Measurements from ENCODE around the gene RALGPS2.
A peak's percentile ranks its signal among the peaks of the same experiment; 100 is the strongest.

The RALGPS2 gene

GRCh38 chr1:178724728-178725465 lies at the start of gene RALGPS2:
TSS of gene RALGPS2 (plus strand) at chr1:178725244. CDS start at chr1:178776765, 51,521 bp downstream.
- DNase-seq = peak; percentile 38

- DNase-seq = no peak
Measured at GRCh38 chr1:178679237-178679636, 45.8 kb upstream of the RALGPS2 start.

- DNase-seq = no peak
Measured at GRCh38 chr1:178682429-178682828, 42.6 kb upstream of the RALGPS2 start.

- DNase-seq = no peak
Measured at GRCh38 chr1:178682886-178683285, 42.2 kb upstream of the RALGPS2 start.

- no peak for DNase-seq
Measured at GRCh38 chr1:178683291-178683690, 41.8 kb upstream of the RALGPS2 start.

GRCh38 chr1:178684111-178684510 lies 40.9 kb upstream of the RALGPS2 start:
- DNase-seq = no peak

GRCh38 chr1:178684542-178685000 lies 40.5 kb upstream of the RALGPS2 start:
- DNase-seq = no peak

- DNase-seq = no peak
Measured at GRCh38 chr1:178686407-178686806, 38.6 kb upstream of the RALGPS2 start.

- DNase-seq = no peak
Measured at GRCh38 chr1:178688244-178688643, 36.8 kb upstream of the RALGPS2 start.

- no peak for DNase-seq
Measured at GRCh38 chr1:178689769-178690168, 35.3 kb upstream of the RALGPS2 start.

GRCh38 chr1:178690496-178690895 lies 34.5 kb upstream of the RALGPS2 start:
- DNase-seq = no peak

GRCh38 chr1:178692564-178693327 lies 32.3 kb upstream of the RALGPS2 start:
- no peak for DNase-seq

GRCh38 chr1:178693366-178693765 lies 31.7 kb upstream of the RALGPS2 start:
- no peak for DNase-seq

GRCh38 chr1:178694923-178695525 lies 30.0 kb upstream of the RALGPS2 start:
- no peak for DNase-seq

GRCh38 chr1:178702146-178702545 lies 22.9 kb upstream of the RALGPS2 start:
- no peak for DNase-seq

- DNase-seq = no peak
Measured at GRCh38 chr1:178704833-178705232, 20.2 kb upstream of the RALGPS2 start.

GRCh38 chr1:178706432-178706831 lies 18.6 kb upstream of the RALGPS2 start:
- DNase-seq = no peak

GRCh38 chr1:178713259-178713658 lies 11.8 kb upstream of the RALGPS2 start:
- DNase-seq = no peak

GRCh38 chr1:178714453-178714852 lies 10.6 kb upstream of the RALGPS2 start:
- no peak for DNase-seq

GRCh38 chr1:178716111-178716510 lies 8.9 kb upstream of the RALGPS2 start:
- no peak for DNase-seq

- no peak for DNase-seq
Measured at GRCh38 chr1:178718520-178718919, 6.5 kb upstream of the RALGPS2 start.

- DNase-seq = no peak
Measured at GRCh38 chr1:178723546-178723945, 1.5 kb upstream of the RALGPS2 start.

GRCh38 chr1:178724376-178724727 lies 692 bp upstream of the RALGPS2 start:
- DNase-seq = no peak

Measured in activated effector memory CD4-positive, alpha-beta T cell treated with Interleukin-2 at 50 U/mL for 16 hours (primary cell).